ENCODE results near the gene C18orf32. TPM values are rescaled to one million over a fixed set of nuclear protein-coding genes. Genes with fewer than 3 reads are reported as not detected.
"Not testable (repeated sequence)": the region's sequence is repeated elsewhere in the genome, so short reads cannot be mapped to it uniquely, and the experiment has no call there.

C18orf32 gene
- polyA plus RNA-seq = 93.2 TPM

DNA sequence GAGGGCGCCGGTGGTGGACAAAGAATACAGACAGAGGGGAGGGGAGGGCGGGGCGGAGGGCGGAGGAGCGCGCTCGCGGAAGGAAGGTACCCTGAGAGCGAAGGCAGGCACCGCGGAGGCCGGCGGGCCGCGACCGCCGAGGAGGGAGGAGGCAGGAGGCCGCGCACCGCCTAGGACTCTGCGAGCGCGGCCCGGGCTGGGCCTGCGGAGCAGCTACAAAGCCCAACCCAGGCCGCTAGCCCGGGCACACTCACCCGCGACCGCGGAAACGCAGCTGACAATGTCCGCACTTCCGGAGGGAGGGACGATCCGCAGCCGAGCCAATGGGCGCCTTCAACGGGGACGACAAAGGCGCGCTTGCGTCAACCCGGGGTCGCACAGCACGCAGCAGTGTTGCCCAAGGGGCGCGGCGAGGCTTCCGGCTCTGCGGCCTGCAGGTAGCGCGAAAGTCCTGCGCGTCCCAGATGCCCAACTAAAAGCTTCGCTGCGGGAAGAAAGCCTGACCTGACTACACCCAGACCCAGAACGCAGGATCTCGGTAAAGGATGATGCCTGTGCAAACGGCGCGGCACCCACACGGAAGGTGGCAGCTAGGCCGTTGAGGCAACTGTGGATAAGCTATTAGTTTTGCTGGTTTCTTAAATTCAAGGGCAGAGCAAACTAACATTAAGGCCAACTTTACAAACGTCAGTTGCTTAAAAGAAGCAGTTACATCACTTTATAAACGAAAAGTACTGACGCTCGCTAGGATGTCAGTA, at the start of gene C18orf32:
C18orf32 (minus strand) TSS at position 282 of the 758 bp plus-strand sequence. CDS start 3,486 bp downstream, outside the sequence.
- H3K27ac Mint-ChIP-seq = peak within 1 kb of the TSS; percentile 94 to 98 (median 97)
- no peaks in the 10 kb centered on the region for H3K9me3 Mint-ChIP-seq
- H3K36me3 Mint-ChIP-seq = peaks cover 4% of the 10 kb centered on the region
- H3K4me1 Mint-ChIP-seq = peaks cover 36 to 43% (median 36%) of the 10 kb centered on the region in 3 donors
- no peaks in the 10 kb centered on the region for H3K27me3 Mint-ChIP-seq
- H3K4me3 Mint-ChIP-seq = peak within 1 kb of the TSS; percentile 89 to 96 (median 94)

- H3K4me1 Mint-ChIP-seq = peaks cover 2 to 4% (median 4%) of the 10 kb centered on the region in 3 donors
- peaks cover 0 to 3% (median 0%) of the 10 kb centered on the region in 3 donors for H3K9me3 Mint-ChIP-seq
- H3K36me3 Mint-ChIP-seq = no peaks in the 10 kb centered on the region
Observed at GRCh38 chr18:49534846-49535601, 48.0 kb upstream of the C18orf32 start.

DNA sequence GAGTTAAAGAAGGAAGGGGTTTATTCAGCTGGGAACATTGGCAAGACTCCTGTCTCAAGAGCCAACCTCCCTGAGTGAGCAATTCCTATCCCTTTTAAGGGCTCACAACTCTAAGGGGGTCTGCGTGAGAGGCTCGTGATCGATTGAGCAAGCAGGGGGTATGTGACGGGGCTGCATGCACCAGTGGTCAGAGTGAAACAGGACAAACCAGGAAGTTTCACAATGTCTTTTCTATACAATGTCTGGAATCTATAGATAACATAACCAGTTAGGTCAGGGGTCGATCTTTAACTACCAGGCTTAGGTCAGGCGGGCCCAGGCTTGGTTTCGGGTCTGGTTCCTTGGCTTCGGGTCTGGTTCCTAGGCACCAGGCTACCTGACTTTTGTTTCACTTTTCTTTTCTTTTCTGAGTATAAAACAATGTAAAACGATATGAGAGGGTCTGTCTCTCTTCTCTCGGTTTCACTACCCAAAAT, 44.7 kb upstream of the C18orf32 start:
- H3K27ac Mint-ChIP-seq = peak overlapping the region in 1 of 3 donors; percentile 53
- peaks cover 0 to 3% (median 0%) of the 10 kb centered on the region in 3 donors for H3K9me3 Mint-ChIP-seq
- H3K4me3 Mint-ChIP-seq = peak overlapping the region; percentile 75 to 88 (median 78)
- H3K36me3 Mint-ChIP-seq = no peaks in the 10 kb centered on the region
- H3K4me1 Mint-ChIP-seq = peaks cover 2 to 4% (median 4%) of the 10 kb centered on the region in 3 donors
- peaks cover 4% of the 10 kb centered on the region for H3K27me3 Mint-ChIP-seq

More at GRCh38 chr18:49534846-49535601, 48.0 kb upstream of the C18orf32 start:
- no peak overlapping the region for H3K4me3 Mint-ChIP-seq
- H3K27me3 Mint-ChIP-seq = peaks cover 4% of the 10 kb centered on the region
- H3K27ac Mint-ChIP-seq = no peak overlapping the region

DNA sequence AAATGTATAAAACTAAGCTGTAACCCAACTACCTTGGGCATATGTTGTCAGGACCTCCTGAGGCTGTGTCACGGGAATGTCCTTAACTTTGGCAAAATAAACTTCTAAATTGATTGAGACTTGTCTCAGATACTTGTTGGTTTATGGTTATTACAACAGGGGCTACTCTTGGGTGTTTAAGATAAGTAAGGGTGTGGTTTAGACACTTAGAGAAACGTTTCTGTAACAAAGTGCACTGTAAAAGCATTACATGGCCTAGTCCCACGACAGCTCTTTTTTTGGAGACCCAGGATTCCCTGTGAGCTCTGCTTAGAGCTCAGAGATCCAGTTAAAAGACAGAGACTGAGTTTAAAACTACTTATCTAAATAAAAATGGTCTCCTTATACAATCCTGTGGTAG, 42.6 kb upstream of the C18orf32 start:
- H3K36me3 Mint-ChIP-seq = no peaks in the 10 kb centered on the region
- no peak overlapping the region for H3K4me3 Mint-ChIP-seq
- H3K27me3 Mint-ChIP-seq = peaks cover 4% of the 10 kb centered on the region
- H3K9me3 Mint-ChIP-seq = no peaks in the 10 kb centered on the region
- H3K27ac Mint-ChIP-seq = no peak overlapping the region
- peaks cover 2 to 4% (median 4%) of the 10 kb centered on the region in 3 donors for H3K4me1 Mint-ChIP-seq

GRCh38 chr18:49527631-49528327, 40.7 kb upstream of the C18orf32 start:
- H3K36me3 Mint-ChIP-seq = no peaks in the 10 kb centered on the region
- H3K27ac Mint-ChIP-seq = no peak overlapping the region
- no peaks in the 10 kb centered on the region for H3K9me3 Mint-ChIP-seq
- H3K4me1 Mint-ChIP-seq = peaks cover 2 to 4% (median 4%) of the 10 kb centered on the region in 3 donors
- no peak overlapping the region for H3K4me3 Mint-ChIP-seq
- H3K27me3 Mint-ChIP-seq = peaks cover 4% of the 10 kb centered on the region

GRCh38 chr18:49525981-49526380, 38.9 kb upstream of the C18orf32 start:
- no peak overlapping the region for H3K4me3 Mint-ChIP-seq
- no peaks in the 10 kb centered on the region for H3K9me3 Mint-ChIP-seq
- H3K27ac Mint-ChIP-seq = no peak overlapping the region
- H3K4me1 Mint-ChIP-seq = no peaks in the 10 kb centered on the region
- H3K27me3 Mint-ChIP-seq = no peaks in the 10 kb centered on the region
- no peaks in the 10 kb centered on the region for H3K36me3 Mint-ChIP-seq

DNA sequence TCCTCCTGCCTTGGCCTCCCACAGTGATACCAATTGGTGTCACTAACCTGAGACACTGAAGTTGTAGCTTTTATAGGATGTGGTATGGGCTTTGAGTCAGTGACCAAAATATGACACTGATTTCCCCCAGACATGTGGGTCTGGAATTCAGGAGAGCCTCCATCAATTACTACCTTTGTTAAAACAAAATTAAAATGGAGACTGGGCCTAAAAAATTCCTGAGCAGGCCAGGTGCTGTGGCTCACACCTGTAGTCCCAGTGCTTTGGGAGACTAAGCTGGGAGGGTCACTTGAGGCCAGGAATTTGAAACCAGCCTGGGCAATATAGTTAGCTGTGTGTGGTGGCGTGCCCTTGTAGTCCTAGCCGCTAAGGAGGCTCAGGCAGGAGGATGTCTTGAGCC, 37.9 kb upstream of the C18orf32 start:
- no peak overlapping the region for H3K4me3 Mint-ChIP-seq

GRCh38 chr18:49524349-49524748, 37.3 kb upstream of the C18orf32 start:
- peak overlapping the region in 1 of 4 donors; percentile 72 for H3K4me3 Mint-ChIP-seq
- no peak overlapping the region for H3K27ac Mint-ChIP-seq
- H3K27me3 Mint-ChIP-seq = no peaks in the 10 kb centered on the region

More for the DNA sequence above, 37.9 kb upstream of the C18orf32 start:
- Mint-ChIP-seq H3K9me3 (no peaks in the 10 kb centered on the region), H3K4me1 (no peaks in the 10 kb centered on the region), H3K27me3 (no peaks in the 10 kb centered on the region), H3K27ac (no peak overlapping the region), H3K36me3 (no peaks in the 10 kb centered on the region)

DNA sequence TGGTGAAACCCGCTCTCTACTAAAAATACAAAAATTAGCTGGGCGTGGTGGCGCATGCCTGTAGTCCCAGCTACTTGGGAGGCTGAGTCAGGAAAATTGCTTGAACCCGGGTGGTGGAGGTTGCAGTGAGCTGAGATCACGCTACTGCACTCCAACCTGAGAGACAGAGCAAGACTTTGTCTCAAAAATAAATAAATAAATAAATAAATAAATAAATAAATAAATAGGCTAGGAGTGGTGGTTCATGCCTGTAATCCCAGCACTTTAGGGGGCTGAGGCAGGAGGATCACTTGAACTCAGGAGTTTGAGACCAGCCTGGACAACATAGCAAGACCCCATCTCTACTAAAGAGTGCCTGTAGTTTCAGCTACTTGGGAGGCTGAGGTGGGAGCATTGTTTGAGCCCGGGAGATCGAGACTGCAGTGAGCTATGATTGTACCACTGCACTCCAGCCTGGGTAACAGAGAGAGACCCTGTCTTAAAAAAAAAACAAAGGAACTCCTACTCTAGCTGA, 36.6 kb upstream of the C18orf32 start:
- not testable (repeated sequence) for H3K27ac Mint-ChIP-seq, H3K4me1 Mint-ChIP-seq, H3K4me3 Mint-ChIP-seq, H3K27me3 Mint-ChIP-seq, H3K9me3 Mint-ChIP-seq, H3K36me3 Mint-ChIP-seq

More at GRCh38 chr18:49524349-49524748, 37.3 kb upstream of the C18orf32 start:
- no peaks in the 10 kb centered on the region for H3K4me1 Mint-ChIP-seq
- H3K9me3 Mint-ChIP-seq = no peaks in the 10 kb centered on the region
- no peaks in the 10 kb centered on the region for H3K36me3 Mint-ChIP-seq

GRCh38 chr18:49521216-49521835, 34.3 kb upstream of the C18orf32 start:
- Mint-ChIP-seq H3K27me3 (peaks cover 3% of the 10 kb centered on the region), H3K9me3 (no peaks in the 10 kb centered on the region), H3K4me1 (no peaks in the 10 kb centered on the region), H3K36me3 (no peaks in the 10 kb centered on the region), H3K27ac (no peak overlapping the region), H3K4me3 (no peak overlapping the region)

- Mint-ChIP-seq H3K4me3 (no peak overlapping the region), H3K27me3 (peaks cover 3% of the 10 kb centered on the region), H3K27ac (no peak overlapping the region), H3K4me1 (no peaks in the 10 kb centered on the region), H3K36me3 (no peaks in the 10 kb centered on the region), H3K9me3 (no peaks in the 10 kb centered on the region)
Observed at GRCh38 chr18:49520661-49521145, 33.7 kb upstream of the C18orf32 start.

DNA sequence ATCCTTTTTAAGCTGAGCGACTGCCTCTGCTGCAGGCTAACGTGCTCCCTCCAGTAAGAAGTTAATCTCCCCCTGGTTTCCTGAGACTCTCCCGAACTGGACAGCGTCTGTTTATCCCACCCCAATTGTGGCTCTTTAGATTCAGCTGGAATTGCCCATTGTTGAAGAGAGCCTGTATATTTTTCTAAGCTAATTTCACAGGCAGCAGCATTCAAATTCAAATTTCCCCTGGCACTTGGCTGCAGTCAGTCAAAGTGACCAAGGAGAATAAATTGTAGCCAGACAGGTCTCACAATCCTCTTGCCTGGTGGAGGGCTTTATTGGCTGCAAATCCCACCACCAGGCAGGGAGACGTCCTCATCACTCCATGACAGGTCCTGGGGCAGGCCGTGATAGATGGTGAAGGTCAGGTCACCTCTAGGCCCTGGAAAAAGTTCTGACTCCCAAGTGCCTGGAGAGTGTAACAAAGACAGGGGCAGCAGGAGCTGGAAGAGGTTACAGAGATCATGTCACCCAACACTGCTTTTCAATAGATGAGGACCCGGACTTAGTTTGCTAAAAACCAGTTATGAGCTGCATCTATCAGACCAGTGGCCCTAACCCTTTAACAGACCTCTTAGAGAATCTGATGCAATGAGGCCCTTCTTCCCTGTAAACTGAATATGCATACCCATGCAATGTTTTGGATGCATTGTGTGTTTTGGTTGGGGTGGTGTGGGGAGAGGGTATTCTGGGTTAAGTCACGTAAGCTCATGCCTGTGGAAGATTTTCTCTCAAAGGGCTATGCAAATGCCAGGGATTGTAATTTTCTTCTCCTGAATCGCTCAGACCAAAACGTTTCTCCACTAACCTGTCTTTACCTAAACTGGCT, 32.3 kb upstream of the C18orf32 start:
- Mint-ChIP-seq H3K4me3 (no peak overlapping the region), H3K4me1 (no peaks in the 10 kb centered on the region), H3K27me3 (peaks cover 3% of the 10 kb centered on the region), H3K36me3 (no peaks in the 10 kb centered on the region), H3K9me3 (no peaks in the 10 kb centered on the region), H3K27ac (no peak overlapping the region)

- Mint-ChIP-seq H3K9me3 (no peaks in the 10 kb centered on the region), H3K4me3 (no peak overlapping the region), H3K27ac (no peak overlapping the region), H3K27me3 (peaks cover 3% of the 10 kb centered on the region), H3K4me1 (no peaks in the 10 kb centered on the region), H3K36me3 (no peaks in the 10 kb centered on the region)
Observed at GRCh38 chr18:49517483-49517882, 30.4 kb upstream of the C18orf32 start.

All from IgD-negative memory B cell (primary cell).